ENCODE measurements around the gene CHMP4A.

CHMP4A gene, protein sequence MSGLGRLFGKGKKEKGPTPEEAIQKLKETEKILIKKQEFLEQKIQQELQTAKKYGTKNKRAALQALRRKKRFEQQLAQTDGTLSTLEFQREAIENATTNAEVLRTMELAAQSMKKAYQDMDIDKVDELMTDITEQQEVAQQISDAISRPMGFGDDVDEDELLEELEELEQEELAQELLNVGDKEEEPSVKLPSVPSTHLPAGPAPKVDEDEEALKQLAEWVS

DNA sequence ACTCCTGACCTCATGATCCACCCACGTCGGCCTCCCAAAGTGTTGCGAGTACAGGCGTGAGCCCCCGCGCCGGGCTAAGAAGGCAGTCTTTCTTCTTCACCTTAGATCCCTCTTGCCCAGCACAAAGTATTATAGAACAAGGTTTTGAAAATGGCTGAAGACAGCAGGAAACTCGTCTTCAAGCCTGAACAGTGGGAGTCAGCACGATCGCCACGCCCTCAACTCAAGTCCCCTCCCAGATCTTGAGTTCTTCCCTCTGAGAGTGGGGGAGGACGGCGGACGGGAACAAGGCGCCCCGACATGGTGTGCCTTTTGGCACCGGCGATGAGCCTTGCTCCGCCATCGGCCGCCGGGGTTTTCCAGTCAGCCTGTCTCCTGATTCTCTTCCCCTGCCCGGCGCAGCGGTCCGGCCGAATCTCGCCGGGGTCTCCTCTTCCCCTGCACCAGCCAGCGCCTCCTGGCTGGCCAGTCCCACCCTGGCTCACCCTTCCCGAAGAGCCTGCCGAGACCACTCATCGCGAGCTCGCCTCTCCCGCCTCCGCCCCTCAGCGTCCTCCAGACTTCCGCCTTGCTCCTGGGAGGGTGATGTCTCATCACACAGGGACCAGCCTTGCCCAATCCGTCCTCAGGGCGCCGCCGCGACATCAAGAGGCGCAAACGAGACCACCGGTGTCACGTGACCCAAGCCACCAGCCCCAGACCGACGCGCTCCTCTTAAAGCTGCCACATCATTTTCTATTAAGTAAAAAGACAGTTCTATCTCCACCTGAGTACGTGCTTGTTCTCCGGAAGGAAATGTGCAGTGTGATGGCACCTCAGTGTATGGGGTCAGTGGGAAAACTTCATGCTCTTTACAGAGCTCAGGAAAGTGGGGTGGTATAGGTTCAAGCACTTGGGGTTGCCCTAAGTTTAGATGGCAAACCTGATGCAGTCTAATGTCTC lies at the start of gene CHMP4A:
CHMP4A (minus strand) TSS at position 565 of the 942 bp plus-strand sequence; CDS start at position 516, 49 bp downstream.
- DNase-seq, result peak; percentile 54 to 96 (median 89)

GRCh38 chr14:24261969-24262327 lies 48.7 kb upstream of the CHMP4A start:
- DNase-seq, result no peak

DNA sequence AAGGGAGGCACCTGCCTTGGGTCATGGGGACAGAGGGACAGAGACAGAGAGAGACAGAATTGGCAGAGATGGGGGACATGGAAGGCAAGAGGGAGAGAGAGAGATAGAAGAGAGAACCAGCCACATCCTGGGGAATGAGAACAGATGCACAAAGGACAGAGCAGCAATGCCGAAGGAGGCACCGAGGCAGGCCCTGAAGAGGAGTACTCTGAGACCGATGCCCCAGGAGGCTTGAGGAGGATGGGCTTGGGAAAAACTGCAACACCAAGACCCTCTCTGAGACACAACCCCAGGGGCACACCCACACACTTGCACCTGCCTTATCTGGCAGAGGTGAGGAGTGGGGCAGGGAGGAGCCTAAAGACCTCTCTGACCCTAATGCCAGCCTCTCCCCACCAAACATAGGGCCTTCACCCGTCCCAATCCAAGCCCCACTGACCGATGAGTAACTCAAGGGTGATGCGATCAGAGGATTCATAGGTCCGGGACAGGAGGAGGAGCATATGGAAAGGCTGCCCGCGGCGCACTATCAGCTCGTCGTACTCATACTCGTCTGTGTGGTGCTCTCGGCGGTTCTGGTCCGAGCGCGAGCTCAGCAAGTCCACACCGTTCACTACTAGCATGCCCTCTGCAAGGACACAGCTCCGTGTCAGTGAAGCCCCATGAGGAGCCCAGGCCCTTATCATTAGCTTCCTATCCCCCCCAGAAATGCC lies 48.1 kb upstream of the CHMP4A start:
- DNase-seq, result no peak

- no peak for DNase-seq
Measured at GRCh38 chr14:24260780-24261157, 47.5 kb upstream of the CHMP4A start.

DNA sequence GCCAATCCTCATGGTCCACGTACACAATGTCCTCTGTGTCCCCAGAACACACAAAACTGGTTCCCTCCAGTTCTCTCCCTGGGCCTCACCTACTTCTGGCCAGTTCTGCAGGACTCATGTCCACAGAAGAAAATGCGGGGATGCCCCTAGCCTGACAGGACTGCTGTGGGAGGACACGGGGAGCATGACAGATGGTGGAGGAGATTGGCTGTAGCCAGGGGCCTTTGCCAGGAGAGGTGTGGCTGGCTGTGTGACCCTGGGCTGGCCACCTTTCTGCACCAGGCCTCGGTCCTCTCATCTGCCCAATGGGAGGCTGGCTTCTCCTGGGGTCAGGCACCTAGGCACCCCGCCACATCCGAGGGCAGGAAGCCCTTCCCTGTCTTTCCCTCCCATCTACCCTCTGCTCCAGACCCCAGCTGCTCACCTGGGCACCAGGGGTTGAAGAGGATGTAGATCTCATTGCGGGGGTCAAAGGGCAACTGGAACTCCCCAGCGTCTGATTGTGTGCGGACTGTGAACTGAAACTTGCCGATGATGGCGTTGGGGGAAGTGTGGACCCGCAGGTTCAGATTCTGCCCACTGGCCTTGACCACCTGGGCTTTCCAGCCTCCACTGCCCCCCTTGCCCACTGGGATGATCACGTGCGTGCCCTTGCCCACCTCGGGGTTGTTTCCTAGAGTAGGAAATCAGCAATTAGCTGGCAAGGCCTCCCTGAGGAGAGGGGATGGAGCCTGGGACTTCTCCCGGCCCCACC lies 46.9 kb upstream of the CHMP4A start:
- DNase-seq, result no peak

DNA sequence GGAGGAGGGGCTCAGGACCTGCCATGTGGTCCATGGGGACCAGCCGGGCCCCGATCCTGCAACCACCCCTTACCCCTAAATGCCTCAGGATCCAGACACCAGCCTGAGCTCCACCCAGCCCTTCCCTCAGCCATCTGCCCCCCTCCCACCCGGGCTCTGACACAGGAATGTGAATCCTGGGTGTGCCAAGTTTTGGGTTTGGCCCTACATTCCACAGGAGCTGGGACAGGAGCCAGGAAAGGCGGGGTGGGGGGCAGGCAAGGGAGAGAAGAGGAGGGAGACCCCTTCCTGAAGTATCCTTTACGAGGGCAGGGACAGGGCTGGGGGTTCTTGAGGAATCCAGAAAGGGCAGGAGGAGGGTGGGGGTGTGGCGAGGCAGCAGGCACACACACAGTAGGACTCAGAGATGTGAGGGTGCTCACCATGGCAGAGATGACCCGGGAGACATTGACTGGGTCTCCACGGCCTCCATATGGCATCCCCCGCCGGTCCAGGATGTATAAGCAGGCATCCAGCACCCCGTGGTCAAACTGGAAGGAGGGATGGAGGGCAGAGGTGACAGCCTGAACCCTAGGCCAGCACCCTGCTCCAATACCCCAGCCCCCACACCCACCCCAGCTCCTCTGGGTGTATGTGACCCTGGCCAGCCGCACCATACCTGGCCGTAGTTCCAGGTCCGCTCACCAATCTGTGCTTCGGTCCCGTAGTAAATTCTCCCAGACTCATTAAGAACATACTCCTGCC lies 46.2 kb upstream of the CHMP4A start:
- DNase-seq, result no peak

DNA sequence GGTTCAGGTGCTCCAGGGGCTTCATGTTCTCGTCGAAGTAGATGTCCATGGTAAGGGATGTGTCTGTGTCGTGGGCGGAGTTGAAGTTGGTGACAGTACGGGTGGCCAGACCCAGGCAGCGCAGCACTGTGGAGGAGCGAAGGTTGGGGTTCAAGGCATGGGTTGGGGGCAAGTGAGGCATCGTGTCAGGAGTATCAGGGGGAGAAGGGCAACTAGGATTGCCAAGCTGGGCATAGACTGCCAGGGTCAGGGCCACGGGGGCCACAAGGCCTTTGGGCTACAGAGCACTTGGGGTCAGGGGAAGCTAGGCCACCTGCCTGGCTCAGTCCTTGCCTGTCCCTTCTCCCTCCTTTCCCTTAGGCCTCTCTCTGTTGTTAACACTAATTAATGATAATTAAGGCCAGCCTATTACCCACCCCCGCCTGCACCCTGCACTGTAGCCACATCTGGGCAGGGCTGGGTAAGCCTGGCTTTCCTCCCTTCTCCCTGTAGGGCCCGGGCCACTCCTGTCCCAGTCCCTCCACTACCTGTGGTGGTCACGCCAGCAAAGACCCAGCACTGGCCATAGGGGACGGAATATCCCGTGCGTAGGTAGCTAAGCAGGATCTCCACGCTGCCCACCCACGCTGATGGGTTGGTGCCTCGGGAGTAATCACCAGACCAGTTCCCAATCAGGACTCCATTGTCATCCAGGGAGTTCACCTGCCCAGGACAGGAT lies 45.4 kb upstream of the CHMP4A start:
- no peak for DNase-seq

DNA sequence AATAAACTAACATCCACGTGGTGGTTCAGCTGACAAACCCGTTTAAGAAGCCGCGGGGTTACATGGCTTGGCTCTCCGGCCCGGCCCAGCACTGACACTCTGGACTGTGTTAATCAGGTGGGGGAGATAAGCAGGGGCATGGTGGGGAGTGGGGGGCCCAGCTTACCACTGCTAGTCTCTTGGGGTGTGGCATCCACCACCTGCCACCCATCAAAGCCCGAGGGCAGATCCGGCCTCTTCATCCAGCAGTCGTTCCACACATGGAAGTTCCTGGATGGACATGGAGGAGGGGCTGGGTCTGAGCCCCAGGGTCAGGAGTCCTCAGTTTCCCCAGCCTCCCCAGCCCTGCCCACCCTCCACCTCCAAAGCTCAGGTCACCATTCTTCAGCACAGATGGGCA lies 44.8 kb upstream of the CHMP4A start:
- DNase-seq, result no peak

GRCh38 chr14:24256960-24257359 lies 43.7 kb upstream of the CHMP4A start:
- no peak for DNase-seq

DNA sequence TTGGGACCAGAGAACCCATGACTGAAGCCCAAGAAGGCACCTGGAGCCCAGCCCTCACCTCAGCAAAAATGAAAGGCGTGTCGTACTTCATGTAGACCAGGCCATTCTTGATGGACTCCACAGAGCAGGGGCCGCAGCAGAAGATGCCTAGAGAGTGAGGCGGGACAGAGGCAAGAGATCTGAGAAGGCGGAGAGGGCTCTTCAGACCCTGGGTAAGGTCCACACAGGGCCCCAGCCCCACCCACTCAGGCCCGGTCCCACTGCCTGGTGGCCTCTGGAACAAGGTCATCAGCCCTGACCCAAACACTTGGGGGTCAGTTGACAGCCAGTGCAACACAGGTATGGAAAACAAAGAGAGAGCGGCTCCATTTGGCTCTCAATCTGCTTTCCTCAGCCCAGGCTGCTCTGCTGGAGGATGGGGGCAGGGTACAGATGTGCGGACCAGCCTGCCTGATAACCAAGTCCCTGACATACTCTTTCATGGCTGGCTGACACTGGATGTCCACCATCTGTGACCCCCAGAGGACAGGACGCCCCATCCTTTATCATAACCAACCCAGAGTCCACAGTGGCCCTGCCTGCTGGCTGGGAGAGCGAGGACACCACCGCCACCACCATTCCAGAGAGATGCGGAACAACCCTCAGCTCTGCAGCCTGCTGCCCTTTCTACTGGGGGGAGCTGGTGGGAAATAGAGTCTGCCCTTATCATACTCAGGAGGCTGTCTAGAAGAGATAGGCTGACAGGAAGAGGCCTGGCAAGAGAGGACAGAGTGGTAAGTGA lies 42.8 kb upstream of the CHMP4A start:
- no peak for DNase-seq

DNA sequence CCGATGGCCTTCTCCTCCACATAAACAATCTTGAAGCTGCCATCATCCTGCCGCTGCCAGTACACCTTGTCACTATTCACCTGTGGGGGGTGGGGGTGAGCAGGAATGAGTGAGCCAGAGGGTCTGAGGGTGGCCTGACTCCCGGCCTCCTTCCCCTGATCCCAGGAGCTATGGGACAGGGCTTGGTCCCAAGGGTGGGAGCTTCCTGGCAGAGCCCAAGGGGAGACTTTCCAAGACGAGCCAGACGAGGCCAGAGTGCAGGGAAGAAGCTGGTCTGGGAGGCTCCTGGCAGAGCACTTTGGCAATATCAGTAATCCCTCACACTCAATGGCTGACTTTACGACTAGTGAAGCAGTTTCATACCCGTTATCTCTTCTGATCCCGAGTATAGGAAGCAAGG lies 42.1 kb upstream of the CHMP4A start:
- DNase-seq, result no peak

GRCh38 chr14:24254630-24255392 lies 41.5 kb upstream of the CHMP4A start:
- DNase-seq, result no peak

DNA sequence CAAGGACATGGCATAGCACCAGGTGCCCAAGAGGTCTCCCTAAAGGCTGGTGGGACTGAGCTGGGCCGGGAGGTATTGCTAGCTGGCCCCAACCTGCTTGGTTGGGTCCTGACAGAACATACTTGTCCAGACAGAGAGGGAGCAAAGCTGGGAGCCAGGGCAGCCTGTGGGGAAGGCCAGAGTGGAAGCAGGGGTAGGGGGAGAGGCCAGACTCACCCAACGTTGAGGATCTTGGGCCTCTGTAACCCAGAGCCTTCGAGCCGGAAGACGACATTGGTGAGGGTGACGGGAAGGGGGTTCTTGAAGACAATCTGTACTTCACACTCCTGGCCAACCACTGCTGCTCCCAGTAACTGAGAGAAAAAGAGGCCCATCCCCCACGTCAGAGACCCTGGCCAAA lies 40.6 kb upstream of the CHMP4A start:
- no peak for DNase-seq

DNA sequence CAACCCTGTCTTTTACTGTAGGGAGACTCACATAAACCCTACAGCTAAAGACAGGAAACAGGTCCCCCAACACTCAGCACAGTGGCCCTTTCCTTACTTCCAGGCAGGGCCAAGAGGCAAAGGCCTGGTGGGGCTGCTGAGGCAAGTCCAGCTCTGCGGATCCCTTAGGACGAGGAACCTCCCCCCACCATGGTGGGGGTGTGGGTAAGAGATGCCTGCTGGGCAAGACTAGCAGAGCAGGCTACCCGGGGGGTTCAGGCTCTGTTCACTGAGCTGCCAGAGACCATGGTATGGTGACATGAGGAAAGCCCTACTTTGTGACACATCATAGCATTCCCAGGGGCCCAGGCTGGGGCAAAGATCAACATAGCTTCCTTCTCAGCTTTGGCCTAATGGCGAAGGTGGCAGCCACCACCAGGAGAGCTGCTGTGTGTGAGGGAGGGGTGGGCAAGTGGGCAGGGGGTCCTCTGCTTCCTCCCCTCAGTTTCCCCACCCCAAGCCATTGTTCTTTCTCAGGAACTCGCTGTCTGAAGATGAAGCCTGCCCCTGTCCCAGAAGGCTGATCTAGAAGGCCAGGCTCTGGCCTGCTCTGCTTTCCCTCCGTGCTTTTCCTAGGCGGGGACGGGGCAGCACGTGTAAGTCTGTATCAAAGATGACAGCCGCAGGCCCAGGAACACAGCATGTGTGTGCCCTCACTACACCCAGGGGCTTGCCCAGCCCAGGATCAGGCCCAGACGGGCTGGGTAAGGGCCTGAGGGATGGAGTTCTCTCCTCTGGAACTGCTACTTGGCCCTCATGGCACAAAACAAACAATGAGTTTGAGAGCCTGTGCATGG lies 39.2 kb upstream of the CHMP4A start:
- no peak for DNase-seq

GRCh38 chr14:24251880-24252288 lies 38.6 kb upstream of the CHMP4A start:
- no peak for DNase-seq

GRCh38 chr14:24250354-24250753 lies 37.1 kb upstream of the CHMP4A start:
- DNase-seq, result no peak

- no peak for DNase-seq
Measured at GRCh38 chr14:24249230-24250021, 36.1 kb upstream of the CHMP4A start.

Data from hypothalamus (tissue), 51 donors.